NOMO-1 treated with DMSO at 0.1 percent for 48 hours (cell line): ENCODE results near the gene NPTXR.

Experiments
- DNase-seq: peaks from one replicate; lab custom pipeline; 2025; ENCODE audit not compliant: unreplicated experiment; lab: John Stamatoyannopoulos, UW

The NPTXR gene

GRCh38 chr22:38774496-38775166 is 69.2 kb downstream of the NPTXR start:
- DNase-seq: no peak

GRCh38 chr22:38773363-38773946 is 70.4 kb downstream of the NPTXR start:
- DNase-seq: no peak

- no peak for DNase-seq
These were observed 71.3 kb downstream of the NPTXR start for GRCh38 chr22:38772623-38772873.

GRCh38 chr22:38770257-38770949 is 73.4 kb downstream of the NPTXR start:
- DNase-seq: no peak
